ENCODE measurements around the gene MRPL23. TPM values are rescaled to one million over a fixed set of nuclear protein-coding genes. Genes with fewer than 3 reads are reported as not detected.
A peak's percentile ranks its signal among the peaks of the same experiment; 100 is the strongest.
"Not testable (repeated sequence)": the region's sequence is repeated elsewhere in the genome, so short reads cannot be mapped to it uniquely, and the experiment has no call there.

The MRPL23 gene
- total RNA-seq, 1 donor from 2014 or later = 117 TPM

DNA sequence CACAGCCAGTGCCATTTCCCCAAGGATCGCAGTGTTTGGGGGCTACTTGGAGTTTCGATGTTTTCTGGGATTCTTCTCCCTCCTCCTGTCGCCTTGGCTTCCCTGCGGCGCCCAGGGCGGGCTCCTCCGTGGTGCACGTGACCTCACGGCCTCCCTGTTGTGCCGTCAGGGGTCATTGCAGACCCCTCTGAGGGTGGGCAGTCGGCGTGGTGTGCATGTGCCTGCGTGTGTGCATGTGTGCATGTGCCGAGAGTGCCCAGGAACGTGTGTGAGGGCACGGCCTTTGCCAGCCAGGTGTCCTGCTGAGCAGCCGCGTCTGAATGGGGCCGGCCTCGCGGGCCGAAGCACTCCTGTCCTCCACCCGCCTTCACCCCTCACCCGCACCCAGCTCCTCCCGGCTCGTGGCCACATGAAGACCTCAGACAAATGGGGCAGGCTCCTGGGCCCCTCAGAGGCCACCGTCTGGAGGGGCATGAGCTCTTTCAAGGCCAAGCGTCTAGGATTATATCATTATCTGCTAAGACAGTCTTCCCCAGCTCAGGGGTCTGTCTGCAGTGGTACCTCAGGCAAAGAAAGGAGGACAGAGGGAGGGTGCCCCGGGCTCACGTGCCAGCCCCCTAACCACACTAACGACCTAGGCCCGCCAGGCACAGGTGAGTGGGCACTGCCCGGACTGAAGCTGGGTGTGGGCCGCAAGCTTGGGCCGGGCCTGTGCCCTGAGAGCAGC lies 9.4 kb upstream of the MRPL23 start:
- Histone ChIP-seq H3K27me3 (no peaks in the 10 kb centered on the region), H3K4me3 (no peak overlapping the region), H3K4me1 (no peaks in the 10 kb centered on the region), H3K9me3 (no peaks in the 10 kb centered on the region), H3K36me3 (no peaks in the 10 kb centered on the region), H3K27ac (no peak overlapping the region)
- intact Hi-C loops (cut with DNase I) = no loop called here
- TF ChIP-seq, protein P1, sequence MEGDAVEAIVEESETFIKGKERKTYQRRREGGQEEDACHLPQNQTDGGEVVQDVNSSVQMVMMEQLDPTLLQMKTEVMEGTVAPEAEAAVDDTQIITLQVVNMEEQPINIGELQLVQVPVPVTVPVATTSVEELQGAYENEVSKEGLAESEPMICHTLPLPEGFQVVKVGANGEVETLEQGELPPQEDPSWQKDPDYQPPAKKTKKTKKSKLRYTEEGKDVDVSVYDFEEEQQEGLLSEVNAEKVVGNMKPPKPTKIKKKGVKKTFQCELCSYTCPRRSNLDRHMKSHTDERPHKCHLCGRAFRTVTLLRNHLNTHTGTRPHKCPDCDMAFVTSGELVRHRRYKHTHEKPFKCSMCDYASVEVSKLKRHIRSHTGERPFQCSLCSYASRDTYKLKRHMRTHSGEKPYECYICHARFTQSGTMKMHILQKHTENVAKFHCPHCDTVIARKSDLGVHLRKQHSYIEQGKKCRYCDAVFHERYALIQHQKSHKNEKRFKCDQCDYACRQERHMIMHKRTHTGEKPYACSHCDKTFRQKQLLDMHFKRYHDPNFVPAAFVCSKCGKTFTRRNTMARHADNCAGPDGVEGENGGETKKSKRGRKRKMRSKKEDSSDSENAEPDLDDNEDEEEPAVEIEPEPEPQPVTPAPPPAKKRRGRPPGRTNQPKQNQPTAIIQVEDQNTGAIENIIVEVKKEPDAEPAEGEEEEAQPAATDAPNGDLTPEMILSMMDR (IDR thresholded peaks at IDR 0.05) = no peak
- DNase-seq (ENCODE audit: low spot score in 2 of 2) = peak in 1 of 2 donors; percentile 56

DNA sequence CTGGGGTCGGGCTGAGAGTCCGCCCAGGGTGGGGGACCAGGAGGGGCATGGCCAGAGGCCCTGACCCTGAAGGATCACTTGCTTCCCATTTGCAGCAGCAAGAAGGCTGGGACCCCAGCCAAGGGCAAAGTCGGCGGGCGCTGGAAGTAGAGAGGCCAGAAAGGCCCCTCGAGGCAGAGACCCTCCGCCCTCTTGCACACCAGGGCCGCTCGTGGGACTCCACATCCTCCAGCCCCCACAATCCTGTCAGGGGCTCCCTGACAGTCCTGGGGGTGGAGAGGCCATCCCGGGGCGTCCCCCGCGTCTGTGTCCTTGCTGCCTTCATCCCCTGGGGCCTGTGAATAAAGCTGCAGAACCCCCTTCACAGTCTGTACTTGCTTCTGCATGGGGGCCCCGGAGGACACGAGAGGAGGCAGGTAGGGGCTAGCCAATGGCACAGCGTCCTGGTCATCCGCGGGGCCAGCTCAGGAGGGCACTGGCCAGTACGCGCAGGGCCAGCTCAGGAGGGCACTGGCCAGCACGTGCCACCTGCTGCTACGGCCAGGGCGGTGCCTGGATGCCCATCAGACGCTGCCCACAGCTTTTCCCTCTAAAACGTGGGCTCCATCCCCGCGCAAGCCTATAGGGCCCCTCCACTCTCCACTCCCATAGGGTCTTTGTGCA lies 8.7 kb upstream of the MRPL23 start:
- Histone ChIP-seq H3K27ac (no peak overlapping the region), H3K36me3 (no peaks in the 10 kb centered on the region), H3K27me3 (no peaks in the 10 kb centered on the region), H3K4me3 (no peak overlapping the region), H3K4me1 (no peaks in the 10 kb centered on the region), H3K9me3 (no peaks in the 10 kb centered on the region)
- DNase-seq (ENCODE audit: low spot score in 2 of 2) = peak in 1 of 2 donors; percentile 59
- intact Hi-C loops (cut with DNase I) = loop anchor here (1.0 kb wide), 1 partner anchor 25 kb away; no protein-coding TSS in a partner anchor
- TF ChIP-seq, protein P1 (IDR thresholded peaks at IDR 0.05) = no peak

DNA sequence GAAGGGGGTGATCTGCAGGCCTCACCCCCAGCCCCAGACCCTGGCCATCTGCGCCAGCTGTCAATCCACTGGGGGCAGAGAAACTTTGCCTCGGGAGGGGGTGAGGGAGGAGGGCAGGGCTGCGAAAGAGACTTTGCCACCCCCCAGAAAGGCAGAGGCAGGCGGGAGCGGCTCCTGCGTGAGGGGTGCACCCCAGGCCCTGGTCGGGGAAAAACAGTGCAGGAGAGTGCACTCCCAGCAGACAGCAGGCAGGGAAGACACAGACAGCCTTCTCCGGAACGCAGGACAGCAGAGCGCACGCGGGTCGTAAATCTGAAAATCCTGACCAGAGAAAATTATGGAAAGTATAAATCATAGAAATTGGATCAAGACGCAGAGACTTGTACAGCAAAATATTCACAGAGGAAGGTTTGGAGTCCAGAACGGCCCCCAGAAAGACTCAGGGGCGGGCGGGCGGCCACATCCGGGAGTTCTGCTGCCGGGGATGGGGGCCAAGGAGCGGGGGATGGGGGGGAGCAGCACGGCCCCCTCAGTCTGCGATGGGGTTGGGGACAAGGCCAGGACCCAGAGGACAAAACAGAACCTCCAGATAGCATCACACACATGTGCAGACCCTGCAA lies 8.0 kb upstream of the MRPL23 start:
- intact Hi-C loops (cut with DNase I) = loop anchor here (1.0 kb wide), 1 partner anchor 26 kb away; no protein-coding TSS in a partner anchor
- Histone ChIP-seq H3K27ac (no peak overlapping the region), H3K9me3 (no peaks in the 10 kb centered on the region), H3K4me1 (peaks cover 0 to 2% of the 10 kb centered on the region in 2 donors), H3K27me3 (no peaks in the 10 kb centered on the region), H3K4me3 (no peak overlapping the region), H3K36me3 (no peaks in the 10 kb centered on the region)
- DNase-seq (ENCODE audit: low spot score in 2 of 2) = peak in 1 of 2 donors; percentile 57
- TF ChIP-seq, protein P1 (IDR thresholded peaks at IDR 0.05) = no peak

DNA sequence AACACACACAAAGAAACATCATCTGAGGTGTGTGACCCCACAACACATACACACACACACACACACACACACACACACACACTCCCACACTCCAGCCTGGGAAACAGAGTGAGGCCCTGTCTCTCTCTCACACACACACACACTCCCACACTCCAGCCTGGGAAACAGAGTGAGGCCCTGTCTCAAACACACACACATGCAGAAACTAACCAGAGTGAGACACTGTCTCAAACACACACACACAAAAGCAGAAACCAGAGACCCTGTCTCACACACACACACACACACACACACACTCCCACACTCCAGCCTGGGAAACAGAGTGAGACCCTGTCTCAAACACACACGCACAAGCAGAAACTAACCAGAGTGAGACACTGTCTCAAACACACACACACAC lies 7.3 kb upstream of the MRPL23 start:
- not testable (repeated sequence) for H3K4me3 ChIP-seq, H3K36me3 ChIP-seq, H3K27me3 ChIP-seq, H3K9me3 ChIP-seq, H3K27ac ChIP-seq, H3K4me1 ChIP-seq
- intact Hi-C loops (cut with DNase I) = loop anchor here (1.0 to 10.0 kb wide), 2 partner anchors 26 to 45 kb away; partner anchors contain the start of gene PRR33
- peak in 1 of 2 donors; percentile 49 for DNase-seq (ENCODE audit: low spot score in 2 of 2)

DNA sequence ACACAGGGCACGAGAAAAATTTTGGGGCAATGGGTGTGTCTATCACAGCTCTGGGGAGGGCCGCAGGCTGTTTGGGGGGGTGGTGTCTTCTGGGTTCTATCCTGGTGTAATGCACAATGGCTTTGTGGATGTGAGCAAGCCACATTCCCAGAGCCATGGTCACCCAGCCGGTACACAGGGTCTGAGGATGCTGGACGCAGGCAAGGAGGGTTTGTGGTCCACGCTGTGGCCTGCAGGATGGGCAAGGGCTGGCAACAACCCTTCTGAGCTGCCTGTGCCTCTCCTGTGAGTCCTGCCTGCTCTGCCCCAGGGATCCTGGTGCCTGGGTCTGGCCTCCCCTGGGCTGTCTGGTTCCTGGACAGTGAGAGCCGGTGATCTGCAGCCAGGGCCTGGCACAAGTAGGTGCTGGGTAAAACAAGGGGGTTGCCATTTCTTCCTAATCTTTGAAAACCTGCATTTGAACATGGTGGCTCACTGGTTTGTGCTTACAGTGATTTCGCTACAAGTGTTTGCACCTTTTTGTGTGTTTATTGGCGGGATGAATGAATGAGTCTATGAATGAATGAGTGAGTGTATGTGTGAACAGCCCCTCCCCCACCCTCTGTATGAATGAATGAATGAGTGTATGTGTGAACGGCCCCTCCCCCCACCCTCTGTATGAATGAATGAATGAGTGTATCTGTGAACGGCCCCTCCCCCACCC lies 4.4 kb upstream of the MRPL23 start:
- H3K4me1 ChIP-seq = peaks cover 0 to 3% of the 10 kb centered on the region in 2 donors
- no peaks in the 10 kb centered on the region for H3K9me3 ChIP-seq
- TF ChIP-seq, protein P1 (IDR thresholded peaks at IDR 0.05) = no peak
- no peak overlapping the region for H3K4me3 ChIP-seq
- intact Hi-C loops (cut with DNase I) = loop anchor here (10.0 kb wide), 1 partner anchor 48 kb away; the partner anchor contains the start of gene PRR33
- H3K27ac ChIP-seq = no peak overlapping the region
- no peaks in the 10 kb centered on the region for H3K36me3 ChIP-seq
- no peaks in the 10 kb centered on the region for H3K27me3 ChIP-seq
- peak in 1 of 2 donors; percentile 52 for DNase-seq (ENCODE audit: low spot score in 2 of 2)

All from ascending aorta (tissue), 2 donors.